NCI-H524 treated with DMSO at 0.1 percent for 48 hours (cell line): ENCODE measurements around the gene MICA.
"Not testable (repeated sequence)": the region's sequence is repeated elsewhere in the genome, so short reads cannot be mapped to it uniquely, and the experiment has no call there.

Experiments
- DNase-seq: peaks from one replicate; lab custom pipeline; 2025; lab: John Stamatoyannopoulos, UW

Gene MICA

DNA sequence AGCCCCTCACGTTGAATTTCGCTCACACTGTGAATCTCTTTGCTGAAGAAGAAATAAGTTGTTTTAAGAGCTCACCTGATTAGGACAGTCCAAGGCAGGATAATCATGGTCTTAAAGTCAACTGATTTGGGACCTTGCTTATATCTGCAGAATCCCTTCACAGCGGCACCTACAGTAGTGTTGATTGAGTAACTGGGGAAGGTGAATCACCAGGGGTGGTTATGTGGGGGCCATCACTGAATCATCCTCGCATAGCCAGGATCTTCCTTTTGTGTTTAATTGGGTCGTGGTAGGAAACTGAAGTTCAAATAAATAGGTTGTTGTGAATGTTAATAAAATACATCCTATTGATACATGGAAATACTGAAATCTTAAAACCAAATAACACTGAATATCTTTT is 20.2 kb upstream of the MICA start:
- DNase-seq: no peak

DNA sequence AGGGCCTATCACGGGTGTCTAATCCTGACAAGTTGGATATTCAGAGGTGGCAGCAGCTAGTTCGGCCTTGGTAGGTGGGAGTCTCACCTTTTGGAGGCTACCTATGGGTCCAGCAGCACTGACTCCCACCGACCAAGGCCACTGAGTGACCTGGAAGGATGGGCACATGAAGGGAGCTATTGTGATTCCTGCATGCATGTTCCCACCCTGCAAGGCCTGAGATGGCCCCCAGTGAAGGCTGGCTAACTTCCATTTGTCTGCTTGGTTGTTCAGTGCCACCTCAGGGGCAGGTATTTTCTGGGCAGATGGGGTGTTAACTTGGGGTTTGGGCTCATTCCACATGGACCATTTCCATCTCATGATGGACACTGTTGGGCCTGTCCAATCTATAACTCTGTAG is 18.4 kb upstream of the MICA start:
- DNase-seq: no peak

DNA sequence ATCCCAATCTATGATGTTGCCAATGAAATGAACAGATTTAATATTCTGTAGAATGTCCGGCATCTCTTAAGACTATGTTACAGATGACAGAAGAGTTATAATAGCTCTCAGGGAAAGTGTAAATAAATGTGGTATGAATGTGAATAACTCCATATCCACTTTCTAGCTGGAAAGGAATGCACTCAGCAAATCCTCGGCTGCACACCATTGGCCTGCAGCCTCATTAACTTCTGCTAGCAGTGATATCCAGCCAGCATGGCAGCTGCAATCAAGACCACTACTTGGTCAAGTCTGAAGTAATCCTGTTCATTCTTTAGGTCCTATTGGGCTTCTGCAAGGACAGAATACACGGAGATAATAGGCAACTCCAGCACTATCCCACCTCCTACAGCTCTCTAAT is 17.3 kb upstream of the MICA start:
- DNase-seq: no peak

DNA sequence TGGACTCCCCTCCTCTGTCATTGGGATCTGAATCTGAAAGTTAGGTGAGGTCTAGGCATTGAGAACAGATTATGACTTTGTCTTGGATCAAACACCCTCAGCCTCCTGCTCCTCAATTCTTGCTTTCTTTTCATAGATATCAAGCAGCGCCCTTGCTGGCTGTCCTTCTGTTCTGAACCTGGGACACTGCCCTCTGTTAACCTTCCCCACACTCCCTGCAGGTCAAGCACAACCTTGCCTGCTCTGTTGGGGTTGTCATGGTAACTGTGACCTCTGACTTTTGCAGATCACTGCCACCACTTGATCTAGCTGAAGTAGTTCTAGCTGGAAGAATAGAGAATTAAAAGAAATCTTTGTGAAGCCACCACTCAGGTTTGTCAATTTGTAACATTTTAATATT is 16.4 kb upstream of the MICA start:
- DNase-seq: no peak

DNA sequence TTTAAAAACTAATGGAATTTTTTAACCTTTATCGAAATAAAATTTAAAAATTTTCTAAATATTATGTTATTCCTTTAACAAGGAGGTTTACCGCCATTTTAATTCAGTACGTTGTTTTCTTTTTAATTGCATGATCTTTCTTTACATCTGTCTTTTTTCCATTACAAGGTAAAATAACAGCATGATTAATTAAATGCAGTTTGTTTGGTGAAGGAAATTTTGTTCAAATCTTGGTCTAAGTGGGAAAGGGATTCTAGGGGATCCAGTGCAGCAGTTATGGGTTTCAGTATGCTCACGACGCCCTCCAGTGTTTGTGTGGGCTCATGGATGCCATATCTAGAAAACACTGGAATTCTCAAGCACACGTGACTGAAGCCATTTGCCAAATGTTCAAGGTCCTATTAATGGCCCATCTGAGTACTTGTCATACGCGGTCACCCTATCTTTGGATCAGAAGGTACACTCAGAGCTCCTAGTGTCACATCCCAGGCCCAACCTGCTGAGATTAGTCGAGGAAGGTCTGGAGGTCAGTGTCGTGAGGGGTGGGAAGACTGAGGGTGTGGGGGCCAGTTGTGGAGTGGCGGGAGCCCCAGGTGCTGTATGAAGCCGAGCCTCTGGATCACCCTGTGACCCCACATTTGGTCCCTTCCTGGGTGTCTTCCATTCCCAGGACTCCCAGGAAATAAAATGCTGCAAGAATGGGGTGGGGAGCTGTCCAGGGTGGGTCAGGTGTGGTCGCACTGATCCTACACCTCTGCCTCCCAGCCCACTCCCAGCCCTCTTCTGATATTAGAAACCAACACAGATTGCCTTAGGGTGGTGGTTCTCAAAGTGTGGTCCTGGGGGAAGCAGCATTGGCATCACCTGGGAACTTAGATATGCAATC is 14.2 kb upstream of the MICA start:
- DNase-seq: not testable (repeated sequence)

DNA sequence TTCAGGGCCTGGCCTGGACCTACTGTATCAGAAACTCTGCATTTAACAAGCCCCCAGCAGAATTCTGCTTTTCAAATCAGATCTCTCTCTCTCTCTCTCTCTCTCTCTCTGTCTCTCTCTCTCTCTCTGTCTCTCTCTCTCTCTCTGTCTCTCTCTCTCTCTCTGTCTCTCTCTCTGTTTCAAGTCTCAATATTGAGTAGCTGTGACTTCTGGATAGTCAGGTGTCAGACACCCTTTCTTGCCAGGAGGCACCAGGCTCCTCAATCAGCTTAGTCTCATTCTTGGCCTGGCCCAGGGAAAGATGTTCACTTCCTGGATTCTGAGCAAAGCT is 13.6 kb upstream of the MICA start:
- DNase-seq: not testable (repeated sequence)

DNA sequence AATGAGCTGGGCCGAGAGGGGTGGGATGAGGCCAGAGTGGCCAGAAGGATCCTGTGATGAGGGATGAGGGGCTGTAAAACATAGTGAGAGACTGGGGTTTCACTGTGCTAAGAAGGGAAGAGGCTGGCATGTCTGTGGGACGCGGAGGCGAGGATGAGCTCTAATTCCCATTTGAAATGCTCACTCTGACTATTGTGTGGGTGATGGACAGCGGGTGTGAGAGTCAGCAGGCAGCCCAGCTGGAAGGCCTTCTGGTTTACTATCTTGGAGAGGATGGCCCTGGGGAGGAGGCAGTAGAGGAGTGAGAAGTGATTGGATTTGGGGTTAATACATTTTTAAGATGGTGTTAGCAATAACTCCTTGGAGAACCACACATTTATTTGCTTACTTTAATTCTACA is 9.5 kb upstream of the MICA start:
- no peak for DNase-seq

DNA sequence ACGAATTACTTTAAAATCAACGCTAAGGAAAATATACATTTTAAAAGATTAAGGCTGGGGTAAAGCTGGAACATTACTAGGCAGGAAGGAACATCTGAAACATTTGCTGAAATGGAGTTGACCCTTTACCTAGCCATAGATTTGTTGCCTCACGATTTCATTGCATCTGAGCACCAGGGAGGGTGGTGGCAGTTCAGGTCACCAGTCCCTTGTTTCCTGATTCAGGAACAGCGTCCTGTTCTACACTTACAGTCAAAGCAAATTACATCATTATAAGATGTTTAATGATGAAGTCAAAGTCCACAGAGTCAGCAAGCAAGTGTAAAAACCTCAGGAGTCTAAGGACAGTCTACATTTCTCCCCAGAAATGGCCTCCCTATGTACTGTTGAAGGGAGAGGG is 9.0 kb upstream of the MICA start:
- DNase-seq: no peak

DNA sequence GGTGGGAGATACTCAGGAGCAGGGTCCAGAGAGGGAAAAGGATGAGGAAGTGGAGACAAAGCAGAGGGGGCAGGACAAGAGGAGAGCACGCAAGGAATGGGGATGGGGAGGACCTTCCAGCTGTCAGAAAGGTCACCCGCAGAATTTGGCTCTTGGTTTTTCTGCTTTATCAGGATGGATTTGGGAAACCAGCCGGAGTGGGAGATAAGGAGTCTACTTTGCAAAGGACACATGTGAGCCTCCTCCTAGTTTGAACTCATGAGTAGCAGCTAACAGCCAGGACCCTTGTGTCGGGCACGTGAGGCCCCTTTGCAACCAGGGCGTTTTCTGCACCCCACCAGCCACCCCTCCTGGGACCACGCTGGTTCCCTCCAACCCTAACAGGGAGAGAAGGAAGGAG is 7.6 kb upstream of the MICA start:
- DNase-seq: no peak

DNA sequence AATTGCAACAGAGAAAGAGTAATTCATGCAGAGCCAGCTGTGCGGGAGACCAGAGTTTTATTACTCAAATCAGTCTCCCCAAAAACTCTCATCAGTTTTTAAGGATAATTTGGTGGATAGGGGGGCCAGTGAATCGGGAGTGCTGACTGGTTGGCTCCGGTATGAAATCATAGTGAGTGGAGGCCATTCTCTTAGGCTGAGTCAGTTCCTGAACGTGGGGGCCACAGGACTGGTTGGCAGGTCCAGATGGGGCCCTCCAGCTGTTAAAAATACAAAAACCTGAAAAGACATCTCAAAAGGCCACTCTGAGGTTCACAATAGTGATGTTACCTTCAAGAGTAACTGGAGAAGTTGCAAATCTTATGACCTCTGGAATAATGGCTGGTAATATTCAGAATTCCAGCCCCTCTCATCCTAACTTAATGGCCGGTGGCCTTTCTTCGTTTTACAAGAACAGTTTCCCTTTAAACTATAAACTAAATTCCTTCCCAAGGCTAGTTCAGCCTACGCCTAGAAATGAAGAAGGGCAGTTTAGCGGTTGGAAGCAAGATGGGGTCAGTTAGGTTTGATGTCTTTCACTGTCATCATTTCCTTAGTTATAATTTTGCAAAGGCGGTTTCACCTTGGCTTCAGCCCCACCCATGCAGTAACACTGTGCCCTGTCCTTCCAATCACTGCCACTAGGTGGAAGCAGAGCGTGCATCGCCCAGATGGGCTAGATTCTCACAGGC is 6.8 kb upstream of the MICA start:
- no peak for DNase-seq

DNA sequence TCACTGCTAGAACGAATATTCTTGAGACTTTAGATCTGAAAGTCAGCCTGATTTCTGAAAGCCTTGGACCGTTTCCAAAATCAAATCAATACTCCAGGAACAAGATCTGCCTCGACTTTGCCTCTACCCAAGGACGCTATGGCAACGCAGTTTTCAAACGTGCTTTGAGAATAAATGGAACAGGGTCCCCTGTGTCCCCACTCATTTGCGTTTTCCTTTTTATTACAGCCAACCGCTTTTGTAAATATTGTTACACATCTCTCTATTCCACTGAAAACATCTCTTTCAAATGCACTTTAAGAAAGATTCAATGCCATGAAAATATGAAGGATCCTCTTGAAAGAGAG is 6.3 kb upstream of the MICA start:
- DNase-seq: not testable (repeated sequence)

DNA sequence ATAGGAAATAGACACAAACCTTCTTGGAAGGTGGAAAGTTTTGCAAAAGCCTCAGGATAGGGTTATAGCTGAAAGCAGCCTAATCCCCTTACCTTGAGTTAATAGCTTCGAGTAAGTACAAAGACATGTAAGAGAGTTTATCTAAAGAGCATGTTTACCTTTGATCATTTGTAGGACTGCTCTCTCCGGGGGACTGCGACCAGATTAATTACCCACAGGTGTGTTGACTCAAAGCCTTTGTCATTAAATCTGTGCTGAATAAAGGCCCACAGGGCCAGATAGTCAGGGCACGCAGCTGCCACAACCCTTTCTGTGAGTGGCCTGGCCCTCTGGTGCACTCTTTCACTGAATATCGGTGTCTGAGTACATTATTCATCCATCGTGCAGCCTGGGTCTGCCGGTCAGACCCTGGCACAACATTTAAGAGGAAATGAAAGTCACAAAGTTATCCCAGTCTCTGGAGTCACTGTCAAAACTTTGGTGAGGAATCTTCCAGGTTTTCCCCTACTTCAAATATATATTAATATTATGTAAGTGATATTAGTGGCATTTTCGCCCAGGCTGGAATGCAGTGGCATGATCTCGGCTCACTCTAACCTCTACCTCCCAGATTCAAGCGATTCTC is 5.4 kb upstream of the MICA start:
- DNase-seq: no peak

DNA sequence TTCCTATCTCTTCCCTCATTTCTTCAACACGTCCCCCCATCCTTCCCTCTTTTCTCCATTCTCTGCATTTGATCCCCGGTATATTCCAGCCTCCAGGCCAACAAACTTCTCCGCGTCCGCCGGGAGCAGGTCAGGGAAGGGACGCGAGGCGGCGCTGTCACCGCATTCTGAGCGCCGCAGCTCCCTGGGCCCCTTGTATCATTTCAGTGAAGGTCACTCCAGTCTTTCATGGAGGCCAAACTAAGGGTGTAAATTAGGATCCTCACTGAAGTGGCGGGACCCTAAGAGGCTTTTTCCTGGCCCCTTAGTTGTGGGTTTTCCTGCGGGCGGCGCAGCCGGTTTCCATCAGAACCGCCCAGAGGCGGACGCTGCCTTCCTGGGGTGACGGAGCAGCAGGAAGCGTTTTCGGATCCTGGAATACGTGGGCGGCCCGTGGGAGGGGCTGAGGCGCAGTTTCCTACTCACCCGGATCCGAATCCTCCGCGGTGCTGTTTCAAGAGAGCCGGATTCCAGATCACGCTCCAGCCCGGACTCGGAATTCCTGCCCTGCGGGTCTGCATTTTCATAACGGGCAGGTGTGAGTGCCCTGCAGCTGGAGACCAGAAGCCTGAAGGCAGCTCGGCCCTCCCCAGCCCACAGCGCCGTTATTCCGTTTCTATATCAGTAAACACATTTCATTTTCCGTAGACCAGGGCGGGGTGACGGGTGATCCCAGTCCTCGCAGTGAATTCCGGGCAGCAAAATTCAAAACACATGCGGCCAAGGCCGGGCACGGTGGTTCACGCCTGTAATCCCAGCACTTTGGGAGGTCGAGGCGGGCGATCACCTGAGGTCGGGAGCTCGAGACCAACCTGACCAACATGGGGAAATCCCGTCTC is 3.6 kb upstream of the MICA start:
- DNase-seq: no peak

DNA sequence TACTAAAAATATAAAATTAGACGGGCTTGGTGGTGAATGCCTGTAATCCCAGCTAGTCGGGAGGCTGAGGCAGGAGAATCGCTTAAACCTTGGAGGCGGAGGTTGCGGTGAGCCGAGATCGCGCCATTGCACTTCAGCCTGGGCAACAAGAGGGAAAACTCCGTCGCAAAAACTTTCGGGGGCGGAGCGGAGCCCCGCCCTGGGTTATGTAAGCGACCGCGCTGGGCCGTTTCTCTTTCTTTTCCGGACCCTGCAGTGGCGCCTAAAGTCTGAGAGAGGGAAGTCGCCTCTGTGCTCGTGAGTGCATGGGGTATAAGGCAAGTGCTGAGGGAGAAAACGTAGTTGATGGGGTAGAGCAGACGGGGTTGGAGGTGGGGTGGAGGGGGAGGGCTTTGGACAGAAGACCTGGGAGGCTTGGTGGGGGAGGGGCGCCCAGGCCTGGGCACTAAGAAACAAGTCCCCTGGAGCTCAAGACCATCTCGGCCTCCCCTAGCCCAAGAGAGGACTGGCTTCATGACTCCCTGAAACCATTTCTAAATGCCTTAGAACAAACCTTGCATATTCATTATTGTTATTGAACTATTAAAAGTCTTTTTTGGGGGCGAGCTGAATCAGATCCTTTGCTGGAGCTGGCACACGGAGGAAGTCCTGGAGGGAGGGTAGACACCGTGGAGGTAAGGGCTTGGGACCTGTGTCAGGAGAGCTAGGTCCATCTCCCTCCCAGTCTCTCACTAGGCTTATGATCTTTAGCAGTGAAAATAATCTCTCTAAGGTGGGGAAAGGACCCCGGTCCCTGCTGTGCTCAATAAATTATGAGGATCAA is 2.7 kb upstream of the MICA start:
- no peak for DNase-seq

DNA sequence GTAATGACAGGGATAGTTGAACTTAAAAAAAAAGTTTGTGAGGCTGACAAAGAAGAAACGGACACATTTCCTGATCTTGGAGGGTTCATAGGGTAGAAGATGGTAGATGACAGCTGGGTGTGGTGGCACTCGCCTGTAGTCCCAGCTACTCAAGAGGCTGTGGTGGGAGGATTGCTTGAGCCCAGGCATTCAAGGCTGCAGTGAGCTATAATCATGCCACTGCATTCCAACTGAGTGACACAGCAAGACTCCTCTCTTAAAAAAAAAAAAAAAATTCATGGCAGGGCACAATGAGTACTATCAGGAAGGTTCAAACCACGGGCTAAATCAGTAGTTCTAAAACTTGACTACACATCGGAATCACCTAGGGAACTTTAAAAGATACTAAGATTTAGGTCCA is 2.0 kb upstream of the MICA start:
- no peak for DNase-seq

DNA sequence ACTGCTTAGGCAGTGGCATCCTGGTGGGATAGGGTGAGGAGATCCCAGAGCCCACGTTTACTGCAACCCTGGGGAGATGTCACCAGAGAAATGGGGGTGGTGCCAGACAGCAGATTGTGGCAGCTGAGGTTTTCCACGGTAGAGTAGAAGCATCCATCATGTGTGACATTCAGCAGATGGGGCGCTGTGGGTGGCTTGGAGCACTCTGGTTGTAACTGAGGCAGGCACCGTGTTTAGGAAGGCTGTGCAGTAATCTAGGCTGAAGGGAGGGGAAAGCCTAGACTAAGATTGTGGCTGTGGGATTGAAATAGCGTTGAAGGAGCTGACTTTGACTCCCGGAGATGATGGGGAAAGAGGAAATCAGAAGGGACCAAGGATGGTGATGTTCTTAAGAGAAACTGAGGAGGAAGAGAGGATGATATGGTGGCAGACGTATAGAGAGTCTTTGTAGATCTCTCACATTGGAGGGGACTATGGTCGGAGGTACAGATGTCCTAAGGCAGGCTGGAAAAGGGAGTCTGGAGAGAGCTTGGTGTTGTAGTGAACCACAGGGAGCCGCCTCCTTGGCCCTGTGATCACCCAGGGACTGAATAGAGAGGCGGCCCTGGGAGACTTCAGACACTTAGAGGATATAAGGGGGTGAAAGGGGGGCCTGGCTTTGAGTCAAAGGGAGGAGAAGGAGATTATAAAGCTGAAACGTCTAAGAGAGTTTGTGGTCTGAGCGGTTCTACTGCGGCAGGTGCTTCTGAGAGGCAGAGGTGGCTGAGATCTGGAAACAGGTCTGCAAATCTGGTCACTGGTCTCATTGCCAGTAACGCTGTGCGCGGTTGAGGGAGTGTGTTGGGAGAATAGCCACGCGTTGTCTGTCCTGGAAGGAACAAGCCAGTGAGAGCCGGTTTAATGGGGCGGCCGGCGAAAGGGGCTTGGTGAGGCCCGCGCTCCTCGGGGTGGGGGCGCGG is 792 bp upstream of the MICA start:
- DNase-seq: no peak

DNA sequence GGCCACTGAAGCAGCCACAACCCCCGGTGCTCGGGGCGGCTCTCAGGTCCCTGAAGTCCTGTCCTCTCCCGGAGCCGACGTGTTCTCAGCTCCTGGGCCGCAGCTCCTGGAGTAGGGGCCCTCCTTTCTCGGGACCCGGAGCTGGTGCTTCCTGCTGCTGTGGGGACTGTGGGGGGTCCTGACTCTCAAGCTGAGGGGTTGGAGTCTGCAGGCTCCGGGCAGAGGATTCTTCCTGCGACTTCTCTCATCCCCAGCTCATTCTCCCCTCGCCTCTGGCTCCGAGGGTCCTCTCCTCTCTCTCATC is 618 bp downstream of the MICA start:
- not testable (repeated sequence) for DNase-seq

DNA sequence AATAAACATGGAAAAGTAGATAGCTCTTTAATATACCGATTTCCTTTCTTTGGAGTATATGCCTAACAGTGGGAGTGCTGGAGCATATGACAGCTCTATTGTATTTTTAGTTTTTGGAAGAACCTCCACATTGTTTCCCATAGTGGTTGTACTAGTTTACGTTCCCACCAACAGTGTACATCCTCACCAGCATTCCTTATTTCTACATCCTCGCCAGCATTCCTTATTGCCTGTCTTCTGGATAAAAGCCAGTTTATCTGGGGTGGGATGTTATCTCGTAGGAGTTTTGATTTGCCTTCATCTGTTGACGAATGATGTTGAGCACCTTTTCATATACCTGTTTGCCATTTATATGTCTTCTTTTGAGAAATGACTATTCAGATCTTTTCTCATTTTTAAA is 2.6 kb downstream of the MICA start:
- DNase-seq: no peak

DNA sequence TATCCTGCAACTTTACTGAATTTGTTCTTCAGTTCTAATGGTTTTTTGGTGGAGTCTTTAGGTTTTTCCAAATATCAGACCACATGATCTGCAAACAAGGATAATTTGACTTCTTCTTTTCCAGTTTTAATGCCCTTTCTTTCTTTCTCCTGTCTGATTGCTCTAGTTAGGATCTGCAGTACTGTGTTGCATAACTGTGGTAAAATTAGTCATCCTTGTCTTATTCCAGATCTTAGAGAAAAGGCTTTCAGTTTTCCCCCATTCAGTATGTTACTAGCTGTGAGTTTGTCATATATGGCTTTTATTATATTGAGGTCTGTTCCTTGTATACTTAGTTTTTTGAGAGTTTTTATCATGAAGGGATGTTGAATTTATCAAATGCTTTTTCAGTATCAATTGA is 4.3 kb downstream of the MICA start:
- no peak for DNase-seq

DNA sequence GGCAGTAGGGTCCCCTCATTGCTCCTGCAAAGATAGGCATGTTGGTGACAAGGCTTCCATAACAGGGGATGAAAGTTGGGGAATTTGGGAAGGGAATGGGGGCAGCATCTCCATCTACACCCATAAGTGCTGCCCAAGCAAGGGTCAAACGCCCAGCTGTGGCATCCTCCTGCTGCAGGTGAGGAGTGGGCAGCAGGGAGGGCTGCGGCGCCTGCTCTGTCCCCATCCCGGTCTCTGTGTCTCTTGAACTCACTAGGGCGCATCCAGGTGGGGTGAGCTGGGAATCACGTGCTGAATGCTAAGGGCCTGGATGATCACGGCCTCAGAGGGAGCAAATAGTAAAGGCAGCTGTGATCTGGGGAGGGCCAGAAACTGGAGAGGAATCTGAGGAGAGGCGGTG is 9.1 kb downstream of the MICA start:
- no peak for DNase-seq
